Activated CD8-positive, alpha-beta T cell treated with anti-CD3 and anti-CD28 coated beads for 36 hours (primary cell): Measurements from ENCODE around the gene GNAS. TPM values are rescaled to one million over a fixed set of nuclear protein-coding genes. Genes with fewer than 3 reads are reported as not detected.

Experiments
- ATAC-seq: fragments of 200-7000 bp; cut with Tn5 transposase; one replicate; pipeline ENCODE4 v1.10.0; 2021; ENCODE audit warnings: mild to moderate bottlenecking, moderate library complexity
- CTCF ChIA-PET: fragments of 350-600 bp; sonication (Branson Sonifier 250); formaldehyde crosslinking; loops from one replicate; lab custom pipeline; 2021; ENCODE audit warnings: antibody characterized with exemption; lab: Charles Lee
- POLR2A ChIA-PET: fragments of 350-600 bp; sonication (Branson Sonifier 250); formaldehyde crosslinking; loops from one replicate; lab custom pipeline; 2021; ENCODE audit warnings: antibody characterized with exemption; lab: Charles Lee
- DNase-seq: peaks from one replicate; pipeline ENCODE4 v3.0.0-alpha.2; 2020
- H3K27ac Mint-ChIP-seq: one replicate; pipeline ENCODE4 v1.8.0; 2021; ENCODE audit warnings: mild to moderate bottlenecking, mixed read lengths
- H3K27me3 Mint-ChIP-seq: one replicate; pipeline ENCODE4 v1.8.0; 2021; ENCODE audit warnings: mixed read lengths
- H3K36me3 Mint-ChIP-seq: one replicate; pipeline ENCODE4 v1.8.0; 2021; ENCODE audit warnings: low read depth, mixed read lengths
- H3K4me1 Mint-ChIP-seq: one replicate; pipeline ENCODE4 v1.8.0; 2021; ENCODE audit warnings: low read depth, mixed read lengths
- H3K4me3 Mint-ChIP-seq: one replicate; pipeline ENCODE4 v1.8.0; 2021; ENCODE audit warnings: mild to moderate bottlenecking, moderate library complexity, mixed read lengths
- H3K9me3 Mint-ChIP-seq: one replicate; pipeline ENCODE4 v1.8.0; 2021; ENCODE audit warnings: mixed read lengths
- CTCF ChIP-seq: fragments of 200-600 bp; IDR thresholded peaks from one replicate; pipeline ENCODE4 v1.8.0; 2022; ENCODE audit warnings: antibody characterized with exemption, mild to moderate bottlenecking
- intact Hi-C: fragments of 100-400 bp; cut with micrococcal nuclease; formaldehyde crosslinking; loops from one replicate; pipeline ENCODE4 v1.10.0; 2022
- total RNA-seq, 2 experiments: library from RNA; stranded (reverse); gene quantifications; one replicate each; pipeline ENCODE4 v1.2.3, GENCODE V29; 2021

GNAS gene
- total RNA-seq, 2 experiments from 2014 or later, result 703 to 723 TPM

- CTCF ChIA-PET, result interaction anchor here (0.8 to 2.2 kb wide), 18 partner anchors 9 to 585 kb away, joined by 3 to 18 read pairs (median 4); no protein-coding TSS in a partner anchor
- TF ChIP-seq CTCF, result peak; percentile 88
- H3K9me3 Mint-ChIP-seq, result no peaks in the 10 kb centered on the region
- intact Hi-C loops, result loop anchor here (5.0 to 10.0 kb wide), 2 partner anchors 354 to 532 kb away; no protein-coding TSS in a partner anchor
- H3K27me3 Mint-ChIP-seq, result peaks cover 6% of the 10 kb centered on the region
- POLR2A ChIA-PET, result interaction anchor here (1.1 kb wide), 1 partner anchor 351 kb away, joined by 3 read pairs; no protein-coding TSS in a partner anchor
- H3K4me3 Mint-ChIP-seq, result no peak overlapping the region
- H3K27ac Mint-ChIP-seq, result no peak overlapping the region
- DNase-seq, result peak; percentile 72
- ATAC-seq, result peak; percentile 76
- peaks cover 11% of the 10 kb centered on the region for H3K4me1 Mint-ChIP-seq
- no peaks in the 10 kb centered on the region for H3K36me3 Mint-ChIP-seq
Measured at GRCh38 chr20:58870293-58871014, 17.9 kb downstream of the GNAS start.

- ChIA-PET POLR2A (no interaction called here), CTCF (interaction anchor here (1.6 to 2.2 kb wide), 2 partner anchors 11 to 25 kb away, joined by 3 to 18 read pairs; no protein-coding TSS in a partner anchor)
- H3K27ac Mint-ChIP-seq, result no peak overlapping the region
- DNase-seq (no peak), ATAC-seq (no peak)
- H3K4me1 Mint-ChIP-seq, result peaks cover 15% of the 10 kb centered on the region
- no peak overlapping the region for H3K4me3 Mint-ChIP-seq
- peaks cover 6% of the 10 kb centered on the region for H3K27me3 Mint-ChIP-seq
- TF ChIP-seq CTCF, result no peak
- intact Hi-C loops, result loop anchor here (5.0 to 10.0 kb wide), 2 partner anchors 353 to 531 kb away; no protein-coding TSS in a partner anchor
- H3K9me3 Mint-ChIP-seq, result no peaks in the 10 kb centered on the region
- H3K36me3 Mint-ChIP-seq, result no peaks in the 10 kb centered on the region
Measured at GRCh38 chr20:58871533-58872102, 19.1 kb downstream of the GNAS start.

- DNase-seq (no peak), ATAC-seq (no peak)
- POLR2A ChIA-PET, result no interaction called here
- CTCF ChIA-PET, result interaction anchor here (1.1 kb wide), 1 partner anchor 621 kb away, joined by 5 read pairs; no protein-coding TSS in a partner anchor
- Mint-ChIP-seq H3K4me1 (peaks cover 33% of the 10 kb centered on the region), H3K9me3 (no peaks in the 10 kb centered on the region), H3K27me3 (no peaks in the 10 kb centered on the region), H3K36me3 (no peaks in the 10 kb centered on the region), H3K4me3 (no peak overlapping the region), H3K27ac (no peak overlapping the region)
- TF ChIP-seq CTCF, result no peak
- intact Hi-C loops, result loop anchor here (5.0 to 10.0 kb wide), 2 partner anchors 350 to 528 kb away; no protein-coding TSS in a partner anchor
Measured at GRCh38 chr20:58874469-58874868, 22.0 kb downstream of the GNAS start.

- no peaks in the 10 kb centered on the region for H3K27me3 Mint-ChIP-seq
- no peaks in the 10 kb centered on the region for H3K36me3 Mint-ChIP-seq
- peaks cover 31% of the 10 kb centered on the region for H3K4me1 Mint-ChIP-seq
- CTCF ChIA-PET, result interaction anchor here (1.1 kb wide), 1 partner anchor 621 kb away, joined by 5 read pairs; no protein-coding TSS in a partner anchor
- no peaks in the 10 kb centered on the region for H3K9me3 Mint-ChIP-seq
- H3K4me3 Mint-ChIP-seq, result no peak overlapping the region
- ATAC-seq (no peak), DNase-seq (no peak)
- intact Hi-C loops, result loop anchor here (10.0 kb wide), 1 partner anchor 350 kb away; no protein-coding TSS in a partner anchor
- POLR2A ChIA-PET, result no interaction called here
- TF ChIP-seq CTCF, result no peak
- no peak overlapping the region for H3K27ac Mint-ChIP-seq
Measured at GRCh38 chr20:58875111-58875510, 22.6 kb downstream of the GNAS start.
